ENCODE data around the gene ARHGEF10L. TPM values are rescaled to one million over a fixed set of nuclear protein-coding genes. Genes with fewer than 3 reads are reported as not detected.

Gene ARHGEF10L
- total RNA-seq, 1 experiment from 2014 or later = 11.2 TPM

- Histone ChIP-seq H3K9me3 (ENCODE audit: low read length) (no peaks in the 10 kb centered on the region), H3K4me2 (ENCODE audit: low read length) (no peak overlapping the region), H3K9me2 (replicated peaks; ENCODE audit: low read length) (no peaks in the 10 kb centered on the region), H3K27me3 (ENCODE audit: low read length) (peaks cover 23% of the 10 kb centered on the region; the same call in 1 of the 2 replicates), H4K20me1 (ENCODE audit: low read length) (no peaks in the 10 kb centered on the region), H3K27ac (ENCODE audit: low read length) (no peak overlapping the region), H3K79me2 (ENCODE audit: low read length) (no peaks in the 10 kb centered on the region), H2AFZ (ENCODE audit: low read length) (no peak overlapping the region), H3K9ac (ENCODE audit: low read length) (no peak overlapping the region), H3K4me3 (ENCODE audit: low read length) (no peak overlapping the region), H3K4me1 (ENCODE audit: insufficient read depth, low read length) (no peaks in the 10 kb centered on the region), H3K36me3 (ENCODE audit: low read depth, low read length) (no peaks in the 10 kb centered on the region), H3F3A (ENCODE audit: low read length, unreplicated experiment) (no peaks in the 10 kb centered on the region)
- ChIA-PET CTCF (no interaction called here), POLR2A (ENCODE audit: unreplicated experiment) (no interaction called here)
- BruUV-seq (replicated peaks) = no TSS peak
- ATAC-seq (no peak), DNase-seq (no peak)
- intact Hi-C loops (cut with micrococcal nuclease) = no loop called here
- no peak for TF ChIP-seq EZH2phosphoT487 (IDR thresholded peaks at IDR 0.05; ENCODE audit: borderline replicate concordance, low read length)
- no peak for TF ChIP-seq EZH2 (IDR thresholded peaks at IDR 0.05; ENCODE audit: low read length, unreplicated experiment)
- no peak for TF ChIP-seq CTCF (conservative IDR thresholded peaks at IDR 0.05; ENCODE audit: low read depth, low read length)
Observed at GRCh38 chr1:17742583-17742982, 203.1 kb downstream of the ARHGEF10L start.

- no peak overlapping the region for H3K9ac ChIP-seq (ENCODE audit: low read length)
- H3K9me2 ChIP-seq (replicated peaks; ENCODE audit: low read length) = no peaks in the 10 kb centered on the region
- ChIA-PET POLR2A (ENCODE audit: unreplicated experiment) (no interaction called here), CTCF (no interaction called here)
- no peak overlapping the region for H3K4me2 ChIP-seq (ENCODE audit: low read length)
- no peak for TF ChIP-seq EZH2phosphoT487 (IDR thresholded peaks at IDR 0.05; ENCODE audit: borderline replicate concordance, low read length)
- no peak for TF ChIP-seq CTCF (conservative IDR thresholded peaks at IDR 0.05; ENCODE audit: low read depth, low read length)
- TF ChIP-seq EZH2 (IDR thresholded peaks at IDR 0.05; ENCODE audit: low read length, unreplicated experiment) = no peak
- ATAC-seq (no peak), DNase-seq (no peak)
- no peak overlapping the region for H3K4me3 ChIP-seq (ENCODE audit: low read length)
- H2AFZ ChIP-seq (ENCODE audit: low read length) = no peak overlapping the region
- no peaks in the 10 kb centered on the region for H3K79me2 ChIP-seq (ENCODE audit: low read length)
- no peaks in the 10 kb centered on the region for H3K36me3 ChIP-seq (ENCODE audit: low read depth, low read length)
- no peaks in the 10 kb centered on the region for H3K4me1 ChIP-seq (ENCODE audit: insufficient read depth, low read length)
- H3F3A ChIP-seq (ENCODE audit: low read length, unreplicated experiment) = no peaks in the 10 kb centered on the region
- no peaks in the 10 kb centered on the region for H4K20me1 ChIP-seq (ENCODE audit: low read length)
- no peaks in the 10 kb centered on the region for H3K9me3 ChIP-seq (ENCODE audit: low read length)
- peaks cover 23% of the 10 kb centered on the region; the same call in 1 of the 2 replicates for H3K27me3 ChIP-seq (ENCODE audit: low read length)
- no TSS peak for BruUV-seq (replicated peaks)
- intact Hi-C loops (cut with micrococcal nuclease) = no loop called here
- no peak overlapping the region for H3K27ac ChIP-seq (ENCODE audit: low read length)
Observed at GRCh38 chr1:17743008-17743647, 203.6 kb downstream of the ARHGEF10L start.

GRCh38 chr1:17743925-17744324 is 204.4 kb downstream of the ARHGEF10L start:
- Histone ChIP-seq H3F3A (ENCODE audit: low read length, unreplicated experiment) (no peaks in the 10 kb centered on the region), H3K36me3 (ENCODE audit: low read depth, low read length) (no peaks in the 10 kb centered on the region), H3K4me2 (ENCODE audit: low read length) (no peak overlapping the region), H3K9me3 (ENCODE audit: low read length) (no peaks in the 10 kb centered on the region), H3K9me2 (replicated peaks; ENCODE audit: low read length) (no peaks in the 10 kb centered on the region), H3K4me3 (ENCODE audit: low read length) (no peak overlapping the region), H3K4me1 (ENCODE audit: insufficient read depth, low read length) (no peaks in the 10 kb centered on the region), H4K20me1 (ENCODE audit: low read length) (no peaks in the 10 kb centered on the region), H3K9ac (ENCODE audit: low read length) (no peak overlapping the region), H3K27me3 (ENCODE audit: low read length) (peaks cover 23% of the 10 kb centered on the region; the same call in 1 of the 2 replicates), H2AFZ (ENCODE audit: low read length) (no peak overlapping the region), H3K79me2 (ENCODE audit: low read length) (no peaks in the 10 kb centered on the region), H3K27ac (ENCODE audit: low read length) (no peak overlapping the region)
- DNase-seq = no peak
- no TSS peak for BruUV-seq (replicated peaks)
- intact Hi-C loops (cut with micrococcal nuclease) = no loop called here
- TF ChIP-seq EZH2phosphoT487 (IDR thresholded peaks at IDR 0.05; ENCODE audit: borderline replicate concordance, low read length) = no peak
- TF ChIP-seq CTCF (conservative IDR thresholded peaks at IDR 0.05; ENCODE audit: low read depth, low read length) = no peak
- TF ChIP-seq EZH2 (IDR thresholded peaks at IDR 0.05; ENCODE audit: low read length, unreplicated experiment) = no peak
- CTCF ChIA-PET = no interaction called here
- ATAC-seq = no peak
- POLR2A ChIA-PET (ENCODE audit: unreplicated experiment) = no interaction called here

All from PC-3 (cell line).